OCI-LY3 (cell line): ENCODE measurements around the gene CHD6.

Source experiments
- H2AFZ ChIP-seq: fragments of 200-600, 300-600 bp; shearing (Covaris generic); 2 replicates; pipeline ENCODE4 v1.6.0; 2014; ENCODE audit warnings: antibody characterized with exemption, low read depth, low read length
- H3K27ac ChIP-seq: fragments of 200-600, 300-600 bp; sonication (generic); 2 replicates; pipeline ENCODE4 v1.5.1; 2014; ENCODE audit warnings: mild to moderate bottlenecking, low read length, moderate library complexity, mixed read lengths
- H3K27me3 ChIP-seq: fragments of 200-600, 300-600 bp; sonication (generic); 2 replicates; pipeline ENCODE4 v1.6.1; 2014; ENCODE audit warnings: low read depth, low read length, mixed read lengths
- H3K36me3 ChIP-seq: fragments of 200-600, 300-600 bp; sonication (generic); replicated peaks from 2 replicates; pipeline ENCODE3; 2014; ENCODE audit warnings: low read depth, low read length, mixed read lengths
- H3K4me1 ChIP-seq: fragments of 300-600, 200-600 bp; sonication (generic); 2 replicates; pipeline ENCODE4 v1.6.1; 2014; ENCODE audit warnings: low read length, mixed read lengths
- H3K4me2 ChIP-seq: fragments of 200-600, 300-600 bp; sonication (generic); 2 replicates; pipeline ENCODE4 v1.6.1; 2014; ENCODE audit warnings: low read length, mixed read lengths
- H3K4me3 ChIP-seq: fragments of 300-600, 200-600 bp; sonication (generic); 2 replicates; pipeline ENCODE4 v1.5.1; 2014; ENCODE audit warnings: antibody characterized with exemption, mild to moderate bottlenecking, low read length, moderate library complexity
- H3K79me2 ChIP-seq: fragments of 300-600, 200-600 bp; shearing (Covaris generic); 2 replicates; pipeline ENCODE4 v1.6.1; 2014; ENCODE audit warnings: mild to moderate bottlenecking, low read length, mixed read lengths
- H3K9ac ChIP-seq: fragments of 300-600, 200-600 bp; shearing (Covaris generic); 2 replicates; pipeline ENCODE4 v1.6.0; 2014; ENCODE audit warnings: mild to moderate bottlenecking, low read length, moderate library complexity
- H3K9me3 ChIP-seq: fragments of 200-600, 300-600 bp; shearing (Covaris generic); 2 replicates; pipeline ENCODE4 v1.6.1; 2014; ENCODE audit warnings: low read length, mixed read lengths; ENCODE audit not compliant: insufficient read depth
- H4K20me1 ChIP-seq: fragments of 200-600, 300-600 bp; sonication (generic); 2 replicates; pipeline ENCODE4 v1.6.1; 2016; ENCODE audit warnings: low read length, mixed read lengths; ENCODE audit not compliant: insufficient read depth
- CTCF ChIP-seq: fragments of 200-600, 300-600 bp; sonication (generic); IDR thresholded peaks from 2 replicates; pipeline ENCODE4 v1.5.1; 2014; ENCODE audit warnings: antibody characterized with exemption, low read length, low read depth
- EZH2phosphoT487 ChIP-seq: fragments of 200-600 bp; shearing (Covaris generic); IDR thresholded peaks from 2 replicates; pipeline ENCODE4 v1.6.1; 2018; ENCODE audit warnings: antibody characterized with exemption, mixed run types, low read depth

Gene CHD6

DNA sequence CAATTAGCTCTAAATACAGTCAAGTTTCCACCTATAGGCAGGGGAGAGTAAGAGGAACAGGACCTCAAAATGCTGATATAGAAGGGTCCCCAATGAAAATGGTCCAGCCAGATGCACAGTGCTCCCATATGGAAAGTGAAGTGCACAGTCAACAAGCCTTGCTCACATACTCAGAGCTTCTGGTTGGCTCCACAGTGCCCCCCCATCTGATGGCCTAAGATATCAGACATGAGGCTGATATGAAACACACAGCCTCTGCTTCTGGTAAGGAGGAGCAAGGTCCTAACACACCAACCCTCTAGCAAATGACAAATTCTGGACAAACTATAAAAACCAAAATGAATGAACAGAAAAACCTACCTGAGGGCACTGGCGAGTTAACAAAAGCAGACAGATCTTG lies 140.2 kb downstream of the CHD6 start:
- H3K36me3 ChIP-seq = peaks cover 15% of the 10 kb centered on the region
- no peak overlapping the region for H3K4me3 ChIP-seq
- no peaks in the 10 kb centered on the region for H3K27me3 ChIP-seq
- peaks cover 8% of the 10 kb centered on the region for H3K4me1 ChIP-seq
- H3K9ac ChIP-seq = no peak overlapping the region
- no peak overlapping the region for H3K4me2 ChIP-seq
- H2AFZ ChIP-seq = no peak overlapping the region
- H3K27ac ChIP-seq = no peak overlapping the region
- TF ChIP-seq EZH2phosphoT487 (no peak), CTCF (no peak)
- H3K79me2 ChIP-seq = no peaks in the 10 kb centered on the region
- no peaks in the 10 kb centered on the region for H4K20me1 ChIP-seq
- H3K9me3 ChIP-seq = no peaks in the 10 kb centered on the region

- Histone ChIP-seq H3K4me2 (no peak overlapping the region), H3K36me3 (peaks cover 16% of the 10 kb centered on the region), H3K9ac (no peak overlapping the region), H3K79me2 (no peaks in the 10 kb centered on the region), H2AFZ (no peak overlapping the region), H4K20me1 (no peaks in the 10 kb centered on the region), H3K27ac (no peak overlapping the region), H3K9me3 (no peaks in the 10 kb centered on the region), H3K27me3 (no peaks in the 10 kb centered on the region), H3K4me3 (no peak overlapping the region), H3K4me1 (peaks cover 8% of the 10 kb centered on the region)
- TF ChIP-seq EZH2phosphoT487 (no peak), CTCF (no peak)
Observed at GRCh38 chr20:41476446-41476845, 141.7 kb downstream of the CHD6 start.

- no peaks in the 10 kb centered on the region for H4K20me1 ChIP-seq
- H2AFZ ChIP-seq = no peak overlapping the region
- no peak for TF ChIP-seq CTCF
- no peak for TF ChIP-seq EZH2phosphoT487
- H3K36me3 ChIP-seq = peaks cover 16% of the 10 kb centered on the region
- no peak overlapping the region for H3K4me3 ChIP-seq
- no peaks in the 10 kb centered on the region for H3K27me3 ChIP-seq
- no peak overlapping the region for H3K4me2 ChIP-seq
- no peak overlapping the region for H3K27ac ChIP-seq
- H3K4me1 ChIP-seq = peaks cover 8% of the 10 kb centered on the region
- no peak overlapping the region for H3K9ac ChIP-seq
- no peaks in the 10 kb centered on the region for H3K79me2 ChIP-seq
- H3K9me3 ChIP-seq = no peaks in the 10 kb centered on the region
Observed at GRCh38 chr20:41476013-41476441, 142.2 kb downstream of the CHD6 start.

DNA sequence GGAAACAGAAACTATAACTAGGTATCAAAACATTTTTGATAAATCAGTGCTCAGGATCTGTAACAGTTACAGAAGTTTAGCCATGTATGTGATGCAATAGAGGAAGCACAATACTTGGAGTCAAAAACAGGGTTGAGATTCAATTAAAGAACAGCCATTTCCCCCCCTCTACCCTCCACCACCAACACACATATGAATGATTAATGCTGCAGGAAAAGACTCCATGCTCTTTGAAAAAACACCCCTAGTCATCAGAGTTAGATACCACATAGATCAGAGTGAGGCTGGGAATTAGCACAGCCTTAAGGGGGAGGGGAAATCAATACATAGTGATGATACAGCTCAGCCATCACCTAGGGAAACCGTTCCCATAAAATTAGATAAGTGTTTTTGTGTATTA lies 142.7 kb downstream of the CHD6 start:
- Histone ChIP-seq H3K4me3 (no peak overlapping the region), H3K9me3 (no peaks in the 10 kb centered on the region), H3K4me1 (peaks cover 8% of the 10 kb centered on the region), H4K20me1 (no peaks in the 10 kb centered on the region), H3K4me2 (no peak overlapping the region), H3K79me2 (no peaks in the 10 kb centered on the region), H3K27ac (no peak overlapping the region), H2AFZ (no peak overlapping the region), H3K9ac (no peak overlapping the region), H3K36me3 (peaks cover 20% of the 10 kb centered on the region), H3K27me3 (no peaks in the 10 kb centered on the region)
- TF ChIP-seq EZH2phosphoT487 = no peak
- no peak for TF ChIP-seq CTCF
